Measurements from ENCODE around the gene RGS16.

- TF ChIP-seq CTCF (tag by site-specific recombination; IDR thresholded peaks at IDR 0.05) (no peak), ZBTB44 (tag by site-specific recombination; IDR thresholded peaks at IDR 0.05) (no peak), ZNF37A (tag by site-specific recombination; IDR thresholded peaks at IDR 0.05) (no peak), ZNF747 (tag by site-specific recombination; IDR thresholded peaks at IDR 0.05) (no peak), REST (tag by site-specific recombination; IDR thresholded peaks at IDR 0.05) (no peak), ZNF629 (tag by site-specific recombination; IDR thresholded peaks at IDR 0.05) (no peak)
Observed at GRCh38 chr1:182563095-182563494, 41.1 kb downstream of the RGS16 start.

Measured in HEK293 (cell line).